ENCODE results near the gene LRRC8E. TPM values are rescaled to one million over a fixed set of nuclear protein-coding genes. Genes with fewer than 3 reads are reported as not detected.

LRRC8E gene
- total RNA-seq (2021; ENCODE audit: unreplicated experiment) (18.1 TPM), Bru-seq, nascent RNA (percentile 61 among the genes with signal in this experiment), BruChase-seq, experiment 1, labeled RNA remaining after a 6-hour chase (percentile 47 among the genes with signal in this experiment), BruChase-seq, experiment 2, labeled RNA remaining after a 2-hour chase (percentile 69 among the genes with signal in this experiment)
- polyA plus RNA-seq (2012), result 11.8 and 13.0 TPM in 2 replicates
- long read RNA-seq, transcript LRRC8E-201 (3 exons, 3,595 nt), result major isoform, 29 of 51 reads
- long read RNA-seq, partial matches to known transcripts, result 0 of 51 reads
- long read RNA-seq, other reads (novel, unspliced or antisense), result 17 of 51 reads

DNA sequence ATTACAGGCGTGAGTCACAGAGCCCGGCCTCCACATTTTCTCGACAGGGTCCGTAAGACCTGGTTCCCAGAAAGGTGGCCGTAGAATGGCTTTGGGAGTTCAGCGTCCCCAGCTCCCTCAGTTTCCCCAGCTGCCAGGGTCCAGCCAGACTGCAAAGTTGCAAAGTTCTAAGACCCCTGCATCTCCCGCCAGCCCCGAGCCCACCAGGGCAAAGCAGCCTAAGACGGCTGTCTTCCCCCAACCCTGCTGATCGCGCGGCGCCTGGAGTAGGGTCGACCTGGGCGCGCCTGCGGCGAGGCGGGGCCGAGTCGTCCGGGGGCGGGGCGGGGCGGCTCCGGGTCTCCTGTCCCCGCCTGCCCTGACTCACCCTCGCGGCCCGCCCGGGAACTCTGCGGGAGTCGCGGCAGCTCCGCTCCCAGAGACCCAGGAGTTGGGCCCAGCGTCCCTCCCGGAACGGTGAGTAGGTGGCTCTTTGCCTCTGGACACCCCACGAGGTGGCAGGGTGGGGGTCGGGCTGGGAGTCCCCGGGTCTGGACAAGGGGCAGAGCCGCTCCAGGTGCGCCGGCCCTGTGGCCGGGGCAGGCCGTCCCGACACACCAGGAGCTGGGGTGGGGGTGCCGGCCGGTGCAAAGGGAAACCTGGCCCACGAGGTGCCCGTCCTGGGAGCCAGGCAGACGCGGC lies at the start of gene LRRC8E:
TSS of gene LRRC8E (plus strand) at position 366 of the 681 bp plus-strand sequence. CDS start 7,094 bp downstream, outside the sequence.
- H3K79me2 ChIP-seq (ENCODE audit: insufficient read depth, low read length), result peaks cover 36% of the 10 kb centered on the region
- BruUV-seq (replicated peaks), result no TSS peak
- no peak within 1 kb of the TSS for H2AFZ ChIP-seq (ENCODE audit: low read depth, low read length, poor library complexity, severe bottlenecking)
- no peaks in the 10 kb centered on the region for H4K20me1 ChIP-seq (ENCODE audit: insufficient read depth)
- H3K9me2 ChIP-seq (ENCODE audit: insufficient read depth), result no peaks in the 10 kb centered on the region
- H3K27me3 ChIP-seq (ENCODE audit: insufficient read depth, low read length), result no peaks in the 10 kb centered on the region
- no peaks in the 10 kb centered on the region for H3K9me3 ChIP-seq (ENCODE audit: control insufficient read depth in 1 of 2, insufficient read depth in 1 of 2, low read depth in 1 of 2, low read length in 2 of 2)
- POLR2A ChIA-PET, result interaction anchor here (1.0 to 3.0 kb wide), 5 partner anchors 12 to 32 kb away, joined by 3 to 10 read pairs (median 4); partner anchors contain the start of genes MAP2K7 and SNAPC2
- TF ChIP-seq TCF7L2 (IDR thresholded peaks at IDR 0.05; ENCODE audit: borderline replicate concordance, extremely low read depth, insufficient read depth, insufficient read length) (no peak), EGR1 (IDR thresholded peaks at IDR 0.05; ENCODE audit: low read depth) (peak; percentile 64; the same call in 1 of the 2 replicates), POLR2AphosphoS5 (IDR thresholded peaks at IDR 0.05; ENCODE audit: low read depth, low read length) (peak; percentile 95), ZFX (IDR thresholded peaks at IDR 0.05) (peak; percentile 79; the same call in 1 of the 2 replicates), RAD21 (IDR thresholded peaks at IDR 0.05; ENCODE audit: low read depth) (no peak)
- CTCF ChIA-PET, result interaction anchor here (0.9 to 4.0 kb wide), 3 partner anchors 13 to 19 kb away, joined by 4 to 14 read pairs (median 6); partner anchors contain the start of gene MAP2K7
- RAD21 ChIA-PET (ENCODE audit: low non-redundant PET in 1 of 2, low total read pairs in 2 of 2, uncharacterized antibody in 2 of 2, unreplicated experiment in 2 of 2), result no interaction called here
- ATAC-seq (peak; percentile 98), DNase-seq (ENCODE audit: low read depth, low spot score) (no peak)
- H3K4me1 ChIP-seq (ENCODE audit: control insufficient read depth in 1 of 2, insufficient read depth in 2 of 2, low read length in 2 of 2), result peaks cover 13 to 42% of the 10 kb centered on the region in 2 experiments; a peak in 3 of 4 replicates
- peak within 1 kb of the TSS; percentile 97 for H3K9ac ChIP-seq (ENCODE audit: low read length)
- H3K4me3 ChIP-seq (replicated peaks in 1 of 2; ENCODE audit: low read depth in 1 of 2, low read length in 2 of 2), result peak within 1 kb of the TSS; percentile 81 to 94
- H3K27ac ChIP-seq (ENCODE audit: low read depth, low read length), result peak within 1 kb of the TSS; percentile 76
- peak within 1 kb of the TSS; percentile 95 for H3K4me2 ChIP-seq (ENCODE audit: low read length)
- H3K36me3 ChIP-seq (ENCODE audit: control insufficient read depth in 1 of 2, insufficient read depth in 2 of 2, low read length in 2 of 2), result no peaks in the 10 kb centered on the region
- intact Hi-C loops (cut with micrococcal nuclease), result loop anchor here (2.0 kb wide), 1 partner anchor 15 kb away; the partner anchor contains the start of gene MAP2K7

- no peaks in the 10 kb centered on the region for H4K20me1 ChIP-seq (ENCODE audit: insufficient read depth)
- no TSS peak for BruUV-seq (replicated peaks)
- peak overlapping the region; percentile 37 for H3K4me2 ChIP-seq (ENCODE audit: low read length)
- intact Hi-C loops (cut with micrococcal nuclease), result no loop called here
- ATAC-seq (no peak), DNase-seq (ENCODE audit: low read depth, low spot score) (no peak)
- no peak overlapping the region for H3K4me3 ChIP-seq (replicated peaks in 1 of 2; ENCODE audit: low read depth in 1 of 2, low read length in 2 of 2)
- no peak overlapping the region for H2AFZ ChIP-seq (ENCODE audit: low read depth, low read length, poor library complexity, severe bottlenecking)
- 0 out of 2 replicates have a peak overlapping the region, but pooled peaks have one; percentile 17 for H3K9ac ChIP-seq (ENCODE audit: low read length)
- no peaks in the 10 kb centered on the region; the same call in 1 of the 2 replicates for H3K79me2 ChIP-seq (ENCODE audit: insufficient read depth, low read length)
- H3K36me3 ChIP-seq (ENCODE audit: control insufficient read depth in 1 of 2, insufficient read depth in 2 of 2, low read length in 2 of 2), result no peaks in the 10 kb centered on the region
- ChIA-PET RAD21 (ENCODE audit: low non-redundant PET in 1 of 2, low total read pairs in 2 of 2, uncharacterized antibody in 2 of 2, unreplicated experiment in 2 of 2) (no interaction called here), POLR2A (no interaction called here), CTCF (interaction anchor here (1.1 kb wide), 1 partner anchor 13 kb away, joined by 4 read pairs; no protein-coding TSS in a partner anchor)
- no peaks in the 10 kb centered on the region for H3K9me2 ChIP-seq (ENCODE audit: insufficient read depth)
- no peaks in the 10 kb centered on the region for H3K27me3 ChIP-seq (ENCODE audit: insufficient read depth, low read length)
- H3K27ac ChIP-seq (ENCODE audit: low read depth, low read length), result no peak overlapping the region
- H3K4me1 ChIP-seq (ENCODE audit: control insufficient read depth in 1 of 2, insufficient read depth in 2 of 2, low read length in 2 of 2), result peaks cover 28 to 60% of the 10 kb centered on the region in 2 experiments
- no peaks in the 10 kb centered on the region; a peak in 1 of 4 replicates for H3K9me3 ChIP-seq (ENCODE audit: control insufficient read depth in 1 of 2, insufficient read depth in 1 of 2, low read depth in 1 of 2, low read length in 2 of 2)
- no peak for TF ChIP-seq SRF (IDR thresholded peaks at IDR 0.05; ENCODE audit: low read depth)
- TF ChIP-seq ZNF274 (IDR thresholded peaks at IDR 0.05; ENCODE audit: low read depth, low read length), result no peak
- TF ChIP-seq MAX (IDR thresholded peaks at IDR 0.05), result no peak
- no peak for TF ChIP-seq CBX3 (IDR thresholded peaks at IDR 0.05; ENCODE audit: low read depth)
- TF ChIP-seq YY1 (IDR thresholded peaks at IDR 0.05; ENCODE audit: extremely low read depth, insufficient replicate concordance, low read depth, low read length), result no peak
- no peak for TF ChIP-seq REST (IDR thresholded peaks at IDR 0.05; ENCODE audit: low read depth)
- TF ChIP-seq CEBPB (IDR thresholded peaks at IDR 0.05; ENCODE audit: low read depth), result no peak
- TF ChIP-seq SP1 (IDR thresholded peaks at IDR 0.05; ENCODE audit: low read depth), result no peak
- TF ChIP-seq, protein P1, sequence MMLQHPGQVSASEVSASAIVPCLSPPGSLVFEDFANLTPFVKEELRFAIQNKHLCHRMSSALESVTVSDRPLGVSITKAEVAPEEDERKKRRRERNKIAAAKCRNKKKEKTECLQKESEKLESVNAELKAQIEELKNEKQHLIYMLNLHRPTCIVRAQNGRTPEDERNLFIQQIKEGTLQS (IDR thresholded peaks at IDR 0.05), result no peak
- TF ChIP-seq POLR2AphosphoS5 (IDR thresholded peaks at IDR 0.05; ENCODE audit: low read depth, low read length), result no peak
- TF ChIP-seq EGR1 (IDR thresholded peaks at IDR 0.05; ENCODE audit: low read depth), result no peak
Measured at GRCh38 chr19:7839476-7839875, 48.8 kb upstream of the LRRC8E start.

Data from HCT116 (cell line).